ENCODE measurements around the gene TSPEAR.

TSPEAR gene

GRCh38 chr21:44730028-44730395 lies 18.6 kb upstream of the TSPEAR start:
- no peak for DNase-seq (ENCODE audit: extremely low spot score)
- no peak for TF ChIP-seq NFRKB (IDR thresholded peaks at IDR 0.05)
- TF ChIP-seq SP1 (IDR thresholded peaks at IDR 0.05) = no peak
- no peak for TF ChIP-seq LEF1 (IDR thresholded peaks at IDR 0.05; ENCODE audit: borderline replicate concordance)
- TF ChIP-seq PKNOX1 (IDR thresholded peaks at IDR 0.05) = no peak
- POLR2A ChIA-PET = no interaction called here
- CTCF ChIA-PET = no interaction called here

- DNase-seq (ENCODE audit: extremely low spot score) = no peak
Observed at GRCh38 chr21:44729336-44730027, 18.1 kb upstream of the TSPEAR start.

GRCh38 chr21:44728716-44729115 lies 17.3 kb upstream of the TSPEAR start:
- ChIA-PET POLR2A (no interaction called here), CTCF (no interaction called here)
- TF ChIP-seq PKNOX1 (IDR thresholded peaks at IDR 0.05) = no peak
- TF ChIP-seq FOXA1 (IDR thresholded peaks at IDR 0.05) = no peak
- no peak for TF ChIP-seq BHLHE40 (IDR thresholded peaks at IDR 0.05; ENCODE audit: borderline replicate concordance)
- no peak for TF ChIP-seq TARDBP (IDR thresholded peaks at IDR 0.05)
- TF ChIP-seq SUZ12 (IDR thresholded peaks at IDR 0.05) = no peak
- no peak for TF ChIP-seq FOXM1 (IDR thresholded peaks at IDR 0.05; ENCODE audit: borderline replicate concordance)
- TF ChIP-seq SP1 (IDR thresholded peaks at IDR 0.05) = no peak
- no peak for TF ChIP-seq NFRKB (IDR thresholded peaks at IDR 0.05)
- TF ChIP-seq L3MBTL2 (conservative IDR thresholded peaks at IDR 0.05) = no peak
- TF ChIP-seq CTBP1 (IDR thresholded peaks at IDR 0.05; ENCODE audit: borderline replicate concordance) = no peak
- no peak for TF ChIP-seq ARNT (IDR thresholded peaks at IDR 0.05)
- no peak for TF ChIP-seq FOXK2 (IDR thresholded peaks at IDR 0.05)
- DNase-seq (ENCODE audit: extremely low spot score) = no peak

More at GRCh38 chr21:44729336-44730027, 18.1 kb upstream of the TSPEAR start:
- ChIA-PET POLR2A (no interaction called here), CTCF (no interaction called here)
- TF ChIP-seq SUZ12 (IDR thresholded peaks at IDR 0.05) = no peak
- TF ChIP-seq NFRKB (IDR thresholded peaks at IDR 0.05) = no peak
- TF ChIP-seq HDGF (IDR thresholded peaks at IDR 0.05; ENCODE audit: borderline replicate concordance) = no peak
- TF ChIP-seq CTBP1 (IDR thresholded peaks at IDR 0.05; ENCODE audit: borderline replicate concordance) = no peak
- TF ChIP-seq FOXM1 (IDR thresholded peaks at IDR 0.05; ENCODE audit: borderline replicate concordance) = no peak
- TF ChIP-seq FOXA1 (IDR thresholded peaks at IDR 0.05) = no peak
- TF ChIP-seq FOXK2 (IDR thresholded peaks at IDR 0.05) = no peak
- no peak for TF ChIP-seq BHLHE40 (IDR thresholded peaks at IDR 0.05; ENCODE audit: borderline replicate concordance)
- TF ChIP-seq ARNT (IDR thresholded peaks at IDR 0.05) = no peak
- no peak for TF ChIP-seq ELF4 (IDR thresholded peaks at IDR 0.05)
- no peak for TF ChIP-seq SP1 (IDR thresholded peaks at IDR 0.05)
- TF ChIP-seq ZNF384 (IDR thresholded peaks at IDR 0.05) = no peak
- TF ChIP-seq L3MBTL2 (conservative IDR thresholded peaks at IDR 0.05) = no peak

- POLR2A ChIA-PET = no interaction called here
- CTCF ChIA-PET = no interaction called here
- TF ChIP-seq SP1 (IDR thresholded peaks at IDR 0.05) (no peak), FOXA1 (IDR thresholded peaks at IDR 0.05) (no peak), PKNOX1 (IDR thresholded peaks at IDR 0.05) (no peak), ZNF384 (IDR thresholded peaks at IDR 0.05) (no peak), SUZ12 (IDR thresholded peaks at IDR 0.05) (no peak), LEF1 (IDR thresholded peaks at IDR 0.05; ENCODE audit: borderline replicate concordance) (no peak), L3MBTL2 (conservative IDR thresholded peaks at IDR 0.05) (no peak), HDGF (IDR thresholded peaks at IDR 0.05; ENCODE audit: borderline replicate concordance) (no peak), CTBP1 (IDR thresholded peaks at IDR 0.05; ENCODE audit: borderline replicate concordance) (no peak), ELF4 (IDR thresholded peaks at IDR 0.05) (no peak), ARNT (IDR thresholded peaks at IDR 0.05) (no peak), NFRKB (IDR thresholded peaks at IDR 0.05) (no peak), BHLHE40 (IDR thresholded peaks at IDR 0.05; ENCODE audit: borderline replicate concordance) (no peak), FOXK2 (IDR thresholded peaks at IDR 0.05) (no peak), TARDBP (IDR thresholded peaks at IDR 0.05) (no peak), FOXM1 (IDR thresholded peaks at IDR 0.05; ENCODE audit: borderline replicate concordance) (no peak)
- DNase-seq (ENCODE audit: extremely low spot score) = no peak
Observed at GRCh38 chr21:44727757-44728156, 16.4 kb upstream of the TSPEAR start.

- no peak for DNase-seq (ENCODE audit: extremely low spot score)
- ChIA-PET POLR2A (no interaction called here), CTCF (no interaction called here)
- no peak for TF ChIP-seq NFRKB (IDR thresholded peaks at IDR 0.05)
- TF ChIP-seq PKNOX1 (IDR thresholded peaks at IDR 0.05) = no peak
- no peak for TF ChIP-seq ELF4 (IDR thresholded peaks at IDR 0.05)
- no peak for TF ChIP-seq TARDBP (IDR thresholded peaks at IDR 0.05)
Observed at GRCh38 chr21:44727321-44727720, 15.9 kb upstream of the TSPEAR start.

- ChIA-PET CTCF (interaction anchor here (0.7 kb wide), 1 partner anchor 31 kb away, joined by 3 read pairs; no protein-coding TSS in a partner anchor), POLR2A (no interaction called here)
- no peak for DNase-seq (ENCODE audit: extremely low spot score)
- TF ChIP-seq BHLHE40 (IDR thresholded peaks at IDR 0.05; ENCODE audit: borderline replicate concordance) = no peak
- TF ChIP-seq HDGF (IDR thresholded peaks at IDR 0.05; ENCODE audit: borderline replicate concordance) = no peak
Observed at GRCh38 chr21:44726826-44727225, 15.5 kb upstream of the TSPEAR start.

Measured in HEK293T (cell line).